ENCODE measurements around the gene ITPK1.
A peak's percentile ranks its signal among the peaks of the same experiment; 100 is the strongest.
"Not testable (repeated sequence)": the region's sequence is repeated elsewhere in the genome, so short reads cannot be mapped to it uniquely, and the experiment has no call there.

ITPK1 gene

DNA sequence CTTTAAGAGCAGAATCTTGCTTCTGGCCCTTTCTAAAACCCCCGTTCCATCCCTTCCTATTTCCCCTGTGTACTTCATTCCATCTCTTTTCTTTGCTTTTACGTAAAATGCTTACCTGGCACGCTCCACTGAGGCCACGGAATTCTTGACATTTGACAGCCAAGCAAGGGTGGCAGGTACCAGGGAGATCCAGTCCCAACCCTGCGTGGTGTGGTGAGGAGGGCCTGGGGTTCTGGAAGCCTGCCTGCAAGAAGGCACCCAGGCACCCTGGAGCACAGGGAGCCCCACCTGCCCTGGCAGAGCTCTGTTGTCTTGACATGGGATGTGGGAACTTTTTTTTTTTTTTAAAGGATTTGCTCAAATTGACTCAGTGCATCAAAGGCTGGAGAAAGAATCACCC lies 48.6 kb downstream of the ITPK1 start:
- DNase-seq (ENCODE audit: insufficient read length, low spot score) (no peak), FAIRE-seq (no peak)
- TF ChIP-seq POLR2AphosphoS5 (IDR thresholded peaks at IDR 0.05; ENCODE audit: low read depth, low read length) (no peak), SPI1 (IDR thresholded peaks at IDR 0.05; ENCODE audit: low read depth, low read length) (no peak), POLR2A (IDR thresholded peaks at IDR 0.05; ENCODE audit: low read depth, low read length) (no peak), PAX5 (IDR thresholded peaks at IDR 0.05; ENCODE audit: insufficient read depth, low read length, severe bottlenecking) (no peak)

DNA sequence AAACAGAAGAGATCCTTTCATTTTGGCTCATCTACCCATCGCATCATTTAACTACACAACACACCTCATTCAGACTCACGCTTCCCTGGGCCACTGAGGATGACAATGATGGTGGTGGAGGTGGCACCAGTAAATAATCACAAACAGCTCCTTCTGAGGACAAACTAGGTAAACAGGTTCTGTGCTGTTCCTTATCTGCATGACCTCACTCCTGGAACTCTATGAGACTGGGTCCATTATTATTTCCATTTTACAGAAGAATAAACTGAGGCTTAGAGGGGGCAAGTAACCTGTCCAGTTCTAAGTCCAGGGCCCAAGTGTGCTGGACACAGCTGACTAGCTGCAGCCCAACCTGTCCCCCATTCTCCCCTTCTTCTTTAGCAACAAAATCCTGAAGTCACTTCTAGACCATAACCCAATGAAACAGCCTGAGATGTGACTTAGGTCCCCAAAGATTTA lies 50.4 kb downstream of the ITPK1 start:
- FAIRE-seq (peak; percentile 90), DNase-seq (ENCODE audit: insufficient read length, low spot score) (no peak)
- no peak for TF ChIP-seq PAX5 (IDR thresholded peaks at IDR 0.05; ENCODE audit: insufficient read depth, low read length, severe bottlenecking)
- no peak for TF ChIP-seq POU2F2 (IDR thresholded peaks at IDR 0.05; ENCODE audit: low read depth, low read length)
- no peak for TF ChIP-seq POLR2AphosphoS5 (IDR thresholded peaks at IDR 0.05; ENCODE audit: low read depth, low read length)
- TF ChIP-seq POLR2A (IDR thresholded peaks at IDR 0.05; ENCODE audit: low read depth, low read length): no peak
- no peak for TF ChIP-seq TAF1 (IDR thresholded peaks at IDR 0.05; ENCODE audit: low read depth, low read length)
- no peak for TF ChIP-seq SPI1 (IDR thresholded peaks at IDR 0.05; ENCODE audit: low read depth, low read length)

DNA sequence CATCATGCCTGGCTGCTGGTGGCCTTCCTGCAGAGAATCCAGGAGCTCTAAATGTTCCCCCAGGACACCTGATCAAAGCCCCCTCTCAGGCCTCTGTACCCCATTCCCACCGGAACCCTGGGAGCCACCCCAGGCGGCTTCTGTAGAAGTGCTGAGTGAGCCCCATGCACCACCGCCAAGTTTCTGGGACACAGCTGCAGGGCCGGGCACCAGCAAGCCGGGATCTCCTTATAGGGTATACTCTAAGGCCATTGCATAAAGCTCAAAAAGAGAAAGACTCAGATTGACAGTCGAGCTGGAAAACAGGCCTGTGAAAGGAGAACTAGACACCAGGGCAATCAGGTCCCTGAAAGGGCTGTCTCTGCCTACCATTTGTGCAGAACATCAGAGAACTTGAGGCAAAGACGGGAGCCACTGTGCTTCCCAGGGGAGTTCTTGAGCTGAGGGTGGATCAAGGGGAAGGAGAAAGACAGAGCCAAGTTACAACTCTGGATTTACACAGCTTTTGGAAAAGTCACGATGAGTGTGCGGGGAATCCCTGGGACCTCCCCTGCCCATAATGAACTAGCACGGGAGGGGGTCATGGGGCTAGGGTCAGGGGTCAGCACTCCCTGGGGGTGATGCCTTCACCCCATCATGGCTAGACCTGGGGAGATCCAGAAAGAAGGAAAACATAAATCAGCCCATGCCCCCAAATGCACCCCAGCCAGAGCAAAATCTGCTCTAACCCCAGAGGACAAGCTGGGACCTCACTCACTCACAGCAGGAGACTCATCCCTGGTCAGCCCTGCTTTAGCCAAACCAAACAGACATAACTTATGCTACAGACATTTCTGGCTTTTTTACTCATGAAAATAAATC lies 51.1 kb downstream of the ITPK1 start:
- DNase-seq (ENCODE audit: insufficient read length, low spot score) (no peak), FAIRE-seq (peak; percentile 68)
- TF ChIP-seq PAX5 (IDR thresholded peaks at IDR 0.05; ENCODE audit: insufficient read depth, low read length, severe bottlenecking) (no peak), POU2F2 (IDR thresholded peaks at IDR 0.05; ENCODE audit: low read depth, low read length) (no peak), POLR2A (IDR thresholded peaks at IDR 0.05; ENCODE audit: low read depth, low read length) (no peak), SPI1 (IDR thresholded peaks at IDR 0.05; ENCODE audit: low read depth, low read length) (no peak)

DNA sequence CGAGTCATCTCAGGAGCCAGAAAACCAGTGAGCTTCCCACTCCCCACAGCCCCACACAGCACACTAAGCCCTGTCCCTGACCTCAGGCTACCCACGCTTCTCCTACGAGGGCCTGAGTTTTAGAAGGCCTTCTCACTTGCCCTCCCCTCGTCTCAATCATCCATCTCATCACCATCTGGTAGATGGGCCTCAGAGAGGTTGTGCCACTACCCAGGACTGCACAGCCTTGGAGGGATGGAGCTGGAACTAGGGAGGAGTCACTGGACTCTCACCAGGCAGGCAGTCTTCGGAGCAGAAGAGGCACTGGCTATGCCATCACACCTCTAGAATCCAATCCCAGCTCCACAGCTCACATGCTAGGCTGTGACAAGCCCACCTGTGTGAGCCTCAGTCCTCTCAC lies 52.3 kb downstream of the ITPK1 start:
- FAIRE-seq (no peak), DNase-seq (ENCODE audit: insufficient read length, low spot score) (no peak)
- TF ChIP-seq TAF1 (IDR thresholded peaks at IDR 0.05; ENCODE audit: low read depth, low read length) (no peak), POLR2AphosphoS5 (IDR thresholded peaks at IDR 0.05; ENCODE audit: low read depth, low read length) (no peak), POLR2A (IDR thresholded peaks at IDR 0.05; ENCODE audit: low read depth, low read length) (no peak), POU2F2 (IDR thresholded peaks at IDR 0.05; ENCODE audit: low read depth, low read length) (no peak), PAX5 (IDR thresholded peaks at IDR 0.05; ENCODE audit: insufficient read depth, low read length, severe bottlenecking) (no peak), SPI1 (IDR thresholded peaks at IDR 0.05; ENCODE audit: low read depth, low read length) (no peak)

DNA sequence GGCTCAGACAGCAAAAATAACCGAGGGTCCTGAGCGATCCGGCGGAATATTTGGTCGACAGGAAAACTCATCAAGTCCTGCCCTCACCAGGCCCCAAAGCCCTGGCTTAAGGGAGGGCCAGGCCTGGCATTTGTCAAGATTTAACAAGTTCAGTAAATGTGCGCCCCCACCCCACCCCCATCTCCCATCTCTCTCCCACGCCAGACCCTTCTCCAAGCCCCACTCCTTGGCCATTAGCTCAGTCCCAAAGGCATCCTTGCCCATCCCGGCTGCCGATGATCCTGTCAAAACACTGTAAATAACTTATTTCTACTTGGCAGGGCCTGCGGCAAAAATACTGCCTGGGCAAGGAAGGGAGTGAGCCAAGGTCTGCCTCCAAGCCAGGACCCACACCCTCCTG lies 52.8 kb downstream of the ITPK1 start:
- no peak for FAIRE-seq
- DNase-seq (ENCODE audit: insufficient read length, low spot score): no peak
- TF ChIP-seq PAX5 (IDR thresholded peaks at IDR 0.05; ENCODE audit: insufficient read depth, low read length, severe bottlenecking) (no peak), POLR2AphosphoS5 (IDR thresholded peaks at IDR 0.05; ENCODE audit: low read depth, low read length) (no peak), POLR2A (IDR thresholded peaks at IDR 0.05; ENCODE audit: low read depth, low read length) (no peak), POU2F2 (IDR thresholded peaks at IDR 0.05; ENCODE audit: low read depth, low read length) (no peak), SPI1 (IDR thresholded peaks at IDR 0.05; ENCODE audit: low read depth, low read length) (no peak), TAF1 (IDR thresholded peaks at IDR 0.05; ENCODE audit: low read depth, low read length) (no peak)

DNA sequence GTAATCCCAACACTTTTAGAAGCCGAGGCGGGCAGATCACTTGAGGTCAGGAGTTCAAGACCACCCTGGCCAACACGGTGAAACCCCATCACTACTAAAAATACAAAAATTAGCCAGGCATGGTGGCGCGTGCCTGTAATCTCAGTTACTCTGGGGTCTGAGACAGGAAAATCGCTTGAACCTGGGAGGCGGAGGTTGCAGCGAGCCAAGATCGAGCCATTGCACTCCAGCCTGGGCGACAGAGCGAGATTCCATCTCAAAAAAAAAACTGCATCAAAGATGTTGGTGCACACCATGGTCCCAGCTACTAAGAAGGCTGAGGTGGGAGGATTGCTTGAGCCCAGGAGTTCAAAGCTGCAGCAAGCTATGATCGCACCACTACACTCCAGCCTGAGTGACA lies 53.7 kb downstream of the ITPK1 start:
- not testable (repeated sequence) for FAIRE-seq; DNase-seq (ENCODE audit: insufficient read length, low spot score)

DNA sequence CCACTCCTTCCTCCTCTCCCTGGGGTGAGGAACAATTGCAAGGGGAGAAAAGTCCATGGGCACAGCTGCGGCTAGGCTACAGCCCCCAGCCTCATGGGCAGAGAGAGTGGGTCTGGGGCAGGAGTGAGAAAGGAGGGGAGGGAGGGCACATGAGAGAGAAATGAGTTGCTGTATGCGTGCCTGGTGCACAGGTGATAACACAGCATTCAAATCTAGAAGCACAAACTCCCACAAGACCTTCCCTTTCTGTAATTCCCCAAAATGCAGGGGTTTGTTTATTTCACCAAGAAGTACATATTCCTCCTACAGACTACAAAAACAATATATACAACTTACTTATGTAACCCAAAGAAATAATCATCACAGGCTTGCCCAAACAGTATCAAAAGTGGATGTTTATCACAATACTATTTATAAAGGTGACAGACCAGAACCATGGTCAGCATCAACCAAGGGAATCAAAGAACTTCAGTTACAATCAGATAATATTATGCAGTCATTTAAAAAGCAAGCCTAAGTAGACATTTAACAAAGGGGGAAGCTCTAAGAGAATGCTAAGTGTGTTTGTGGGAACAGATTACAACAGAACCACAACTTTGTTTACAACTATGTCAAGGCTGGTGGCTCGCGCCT lies 54.2 kb downstream of the ITPK1 start:
- DNase-seq (ENCODE audit: insufficient read length, low spot score) (no peak), FAIRE-seq (peak; percentile 57)
- peak; percentile 57; the same call in 1 of the 2 replicates for TF ChIP-seq POU2F2 (IDR thresholded peaks at IDR 0.05; ENCODE audit: low read depth, low read length)
- no peak for TF ChIP-seq PAX5 (IDR thresholded peaks at IDR 0.05; ENCODE audit: insufficient read depth, low read length, severe bottlenecking)

DNA sequence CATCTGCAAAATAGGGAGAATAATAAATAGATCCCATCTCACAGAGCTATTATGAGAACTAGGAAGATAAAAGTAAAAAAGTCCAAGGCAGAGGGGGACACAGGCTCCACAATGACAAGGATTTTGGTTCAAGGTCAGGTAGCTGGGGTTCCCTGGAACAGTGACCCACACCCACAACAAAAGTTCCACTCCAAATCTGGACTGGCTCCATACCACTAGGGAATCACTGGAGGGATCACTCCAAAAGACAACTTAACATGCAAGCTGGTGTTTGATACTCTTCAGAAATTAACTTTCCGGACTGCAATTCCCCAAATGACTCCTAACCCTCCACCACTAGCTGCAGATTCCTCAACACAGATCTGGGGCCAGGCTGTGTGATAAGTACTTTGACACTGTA lies 54.9 kb downstream of the ITPK1 start:
- DNase-seq (ENCODE audit: insufficient read length, low spot score): no peak
- no peak for FAIRE-seq
- TF ChIP-seq POU2F2 (IDR thresholded peaks at IDR 0.05; ENCODE audit: low read depth, low read length) (no peak), POLR2A (IDR thresholded peaks at IDR 0.05; ENCODE audit: low read depth, low read length) (no peak), TAF1 (IDR thresholded peaks at IDR 0.05; ENCODE audit: low read depth, low read length) (no peak), PAX5 (IDR thresholded peaks at IDR 0.05; ENCODE audit: insufficient read depth, low read length, severe bottlenecking) (no peak), SPI1 (IDR thresholded peaks at IDR 0.05; ENCODE audit: low read depth, low read length) (no peak), POLR2AphosphoS5 (IDR thresholded peaks at IDR 0.05; ENCODE audit: low read depth, low read length) (no peak)

DNA sequence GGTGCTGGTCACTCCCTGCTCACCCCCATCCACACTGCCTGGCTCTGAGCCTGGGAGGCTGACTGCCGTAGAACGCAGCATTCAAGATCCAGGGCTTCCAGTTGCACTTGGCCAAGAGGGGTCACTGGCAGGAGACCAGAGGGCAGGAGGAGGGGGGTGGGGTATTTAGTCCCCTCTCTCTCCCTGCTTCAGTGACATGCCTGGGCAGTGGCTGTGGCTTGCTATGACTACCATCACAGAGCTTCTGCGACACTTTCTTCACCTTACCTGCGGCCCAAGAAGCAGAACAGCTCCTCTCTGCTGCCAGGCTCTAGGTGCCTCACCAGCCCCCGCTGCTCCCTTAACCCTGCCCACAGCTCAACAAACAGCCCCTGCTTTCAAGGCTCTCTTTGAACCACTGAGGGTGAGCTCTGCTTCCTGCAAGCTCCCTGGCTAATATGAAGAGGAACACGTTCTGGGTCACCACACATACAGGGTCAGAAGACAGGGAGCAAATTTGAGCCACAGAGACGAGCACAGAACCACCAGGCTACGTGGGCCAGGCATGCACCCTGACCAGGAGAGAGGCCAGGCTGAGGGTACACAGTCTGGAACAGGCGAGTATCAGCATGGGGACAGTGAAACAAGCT lies 55.7 kb downstream of the ITPK1 start:
- no peak for DNase-seq (ENCODE audit: insufficient read length, low spot score)
- peak; percentile 60 for FAIRE-seq
- TF ChIP-seq TAF1 (IDR thresholded peaks at IDR 0.05; ENCODE audit: low read depth, low read length) (no peak), POU2F2 (IDR thresholded peaks at IDR 0.05; ENCODE audit: low read depth, low read length) (no peak), SPI1 (IDR thresholded peaks at IDR 0.05; ENCODE audit: low read depth, low read length) (no peak), POLR2A (IDR thresholded peaks at IDR 0.05; ENCODE audit: low read depth, low read length) (no peak), PAX5 (IDR thresholded peaks at IDR 0.05; ENCODE audit: insufficient read depth, low read length, severe bottlenecking) (no peak), POLR2AphosphoS5 (IDR thresholded peaks at IDR 0.05; ENCODE audit: low read depth, low read length) (no peak)

DNA sequence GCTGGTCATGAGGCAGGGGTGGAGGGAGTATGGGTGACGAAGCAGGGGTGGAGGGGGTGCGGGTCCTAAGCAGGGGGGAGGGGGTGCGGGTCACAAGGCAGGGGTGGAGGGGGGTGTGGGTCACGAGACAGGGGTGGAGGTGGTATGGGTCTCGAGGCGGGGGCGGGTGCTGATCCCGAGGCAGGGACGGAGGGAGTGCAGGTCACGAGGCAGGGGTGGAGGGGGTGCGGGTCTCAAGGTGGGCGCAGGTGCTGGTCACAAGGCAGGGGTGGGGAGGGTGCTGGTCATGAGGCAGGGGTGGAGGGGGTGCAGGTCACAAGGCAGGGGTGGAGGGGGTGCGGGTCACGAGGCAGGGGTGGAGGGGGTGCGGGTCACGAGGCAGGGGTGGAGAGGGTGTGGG lies 56.5 kb downstream of the ITPK1 start:
- DNase-seq (ENCODE audit: insufficient read length, low spot score) (no peak), FAIRE-seq (no peak)
- no peak for TF ChIP-seq TAF1 (IDR thresholded peaks at IDR 0.05; ENCODE audit: low read depth, low read length)
- TF ChIP-seq PAX5 (IDR thresholded peaks at IDR 0.05; ENCODE audit: insufficient read depth, low read length, severe bottlenecking): no peak
- TF ChIP-seq POU2F2 (IDR thresholded peaks at IDR 0.05; ENCODE audit: low read depth, low read length): no peak
- TF ChIP-seq POLR2AphosphoS5 (IDR thresholded peaks at IDR 0.05; ENCODE audit: low read depth, low read length): no peak
- no peak for TF ChIP-seq SPI1 (IDR thresholded peaks at IDR 0.05; ENCODE audit: low read depth, low read length)
- no peak for TF ChIP-seq POLR2A (IDR thresholded peaks at IDR 0.05; ENCODE audit: low read depth, low read length)
